H9 (cell line): ENCODE results near the gene CLN3. TPM values are rescaled to one million over a fixed set of nuclear protein-coding genes. Genes with fewer than 3 reads are reported as not detected.

Source experiments
- DNase-seq: peaks from one replicate; pipeline ENCODE4 v3.0.0-alpha.2; 2017
- H2AFZ ChIP-seq: one replicate; pipeline ENCODE4 v1.6.1; 2013; ENCODE audit warnings: mild to moderate bottlenecking, low read length, control low read depth, moderate library complexity
- H2AK5ac ChIP-seq: 2 replicates; pipeline ENCODE4 v1.6.1; 2013; ENCODE audit warnings: low read length, control low read depth, mixed read lengths; ENCODE audit not compliant: insufficient read length
- H2BK120ac ChIP-seq: one replicate; pipeline ENCODE4 v1.6.1; 2013; ENCODE audit warnings: low read depth, mild to moderate bottlenecking, low read length, control low read depth, inconsistent platforms; ENCODE audit not compliant: poor library complexity, severe bottlenecking
- H2BK12ac ChIP-seq: 2 replicates; pipeline ENCODE4 v1.6.1; 2013; ENCODE audit warnings: low read length, control low read depth, mixed read lengths, low read depth; ENCODE audit not compliant: insufficient read length
- H2BK15ac ChIP-seq: 2 replicates; pipeline ENCODE4 v1.6.1; 2013; ENCODE audit warnings: low read depth, low read length, control low read depth
- H2BK20ac ChIP-seq: one replicate; pipeline ENCODE4 v1.6.1; 2013; ENCODE audit warnings: low read depth, mild to moderate bottlenecking, low read length, control low read depth, inconsistent platforms; ENCODE audit not compliant: poor library complexity, severe bottlenecking
- H2BK5ac ChIP-seq: 2 replicates; pipeline ENCODE4 v1.6.1; 2013; ENCODE audit warnings: low read length, control low read depth, mixed read lengths; ENCODE audit not compliant: insufficient read length
- H3K14ac ChIP-seq: 2 replicates; pipeline ENCODE4 v1.6.1; 2013; ENCODE audit warnings: low read length, control low read depth; ENCODE audit not compliant: insufficient read depth
- H3K18ac ChIP-seq: 2 replicates; pipeline ENCODE4 v1.6.1; 2013; ENCODE audit warnings: low read depth, mild to moderate bottlenecking, mixed read lengths, low read length, control low read depth; ENCODE audit not compliant: insufficient read length
- H3K23ac ChIP-seq: 2 replicates; pipeline ENCODE4 v1.6.1; 2013; ENCODE audit warnings: low read length, control low read depth, mixed read lengths, low read depth; ENCODE audit not compliant: insufficient read length
- H3K23me2 ChIP-seq: 2 replicates; pipeline ENCODE4 v1.6.1; 2013; ENCODE audit warnings: low read depth, mild to moderate bottlenecking, mixed read lengths, low read length, control low read depth; ENCODE audit not compliant: insufficient read length, poor library complexity, severe bottlenecking
- H3K27ac ChIP-seq: 2 replicates; pipeline ENCODE4 v1.5.1; 2013; ENCODE audit warnings: low read length, control low read depth, mixed read lengths, low read depth; ENCODE audit not compliant: insufficient read length
- H3K27me3 ChIP-seq: 2 replicates; pipeline ENCODE4 v1.6.1; 2013; ENCODE audit warnings: low read length, control low read depth, inconsistent platforms; ENCODE audit not compliant: insufficient read depth
- H3K4ac ChIP-seq: 2 replicates; pipeline ENCODE4 v1.6.1; 2013; ENCODE audit warnings: low read depth, mild to moderate bottlenecking, control low read depth, inconsistent platforms, low read length, moderate library complexity
- H3K4me1 ChIP-seq: 2 replicates; pipeline ENCODE4 v1.6.1; 2013; ENCODE audit warnings: low read length, control low read depth, inconsistent platforms; ENCODE audit not compliant: insufficient read depth
- H3K4me2 ChIP-seq: 2 replicates; pipeline ENCODE4 v1.6.1; 2013; ENCODE audit warnings: low read length, control low read depth, mixed read lengths; ENCODE audit not compliant: insufficient read length, insufficient read depth
- H3K56ac ChIP-seq: 2 replicates; pipeline ENCODE4 v1.6.1; 2013; ENCODE audit warnings: low read depth, mild to moderate bottlenecking, mixed read lengths, low read length, control low read depth; ENCODE audit not compliant: insufficient read length
- H3K79me1 ChIP-seq: 2 replicates; pipeline ENCODE4 v1.6.1; 2013; ENCODE audit warnings: low read depth, mild to moderate bottlenecking, moderate library complexity, low read length, control low read depth, inconsistent platforms; ENCODE audit not compliant: insufficient read depth, poor library complexity, severe bottlenecking
- H3K79me2 ChIP-seq: 2 replicates; pipeline ENCODE4 v1.6.1; 2013; ENCODE audit warnings: low read length, control low read depth, inconsistent platforms; ENCODE audit not compliant: insufficient read depth
- H3K9ac ChIP-seq: 2 replicates; pipeline ENCODE4 v1.6.1; 2013; ENCODE audit warnings: low read length, control low read depth, mixed read lengths; ENCODE audit not compliant: insufficient read length; ENCODE audit errors: extremely low read depth
- H3K9me3 ChIP-seq: one replicate; pipeline ENCODE4 v1.6.1; 2013; ENCODE audit warnings: low read depth, low read length, inconsistent platforms; ENCODE audit not compliant: control insufficient read depth
- H3T11ph ChIP-seq: one replicate; pipeline ENCODE4 v1.6.1; 2013; ENCODE audit warnings: mild to moderate bottlenecking, low read length, control low read depth, inconsistent platforms
- H4K20me1 ChIP-seq: one replicate; pipeline ENCODE4 v1.6.1; 2013; ENCODE audit not compliant: control insufficient read depth, insufficient read length, insufficient read depth
- H4K5ac ChIP-seq: 2 replicates; pipeline ENCODE4 v1.6.1; 2013; ENCODE audit warnings: low read depth, mild to moderate bottlenecking, mixed read lengths, low read length, control low read depth; ENCODE audit not compliant: insufficient read length
- H4K8ac ChIP-seq: replicated peaks from 2 replicates; pipeline ENCODE4 v1.6.1; 2013; ENCODE audit warnings: low read length, control low read depth, mixed read lengths, low read depth; ENCODE audit not compliant: insufficient read length
- H4K91ac ChIP-seq: 2 replicates; pipeline ENCODE4 v1.6.1; 2013; ENCODE audit warnings: low read depth, mild to moderate bottlenecking, moderate library complexity, mixed read lengths, low read length, control low read depth; ENCODE audit not compliant: insufficient read length
- H3K27ac Mint-ChIP-seq, 3 experiments: 2 replicates in 2 of 3; 3 replicates in 1 of 3; pipeline ENCODE4 v1.8.0; 2020 to 2021; ENCODE audit warnings: mixed read lengths in 3 of 3, mild to moderate bottlenecking in 1 of 3, moderate library complexity in 1 of 3
- H3K27me3 Mint-ChIP-seq: 2 replicates; pipeline ENCODE4 v1.8.0; 2021; ENCODE audit warnings: low read depth, mild to moderate bottlenecking, moderate library complexity, mixed read lengths
- H3K36me3 Mint-ChIP-seq, 3 experiments: 2 replicates in 2 of 3; 3 replicates in 1 of 3; pipeline ENCODE4 v1.8.0; 2020 to 2021; ENCODE audit warnings: low read depth in 3 of 3, mixed read lengths in 3 of 3; ENCODE audit not compliant: insufficient read depth in 1 of 3
- H3K4me1 Mint-ChIP-seq, 2 experiments: 2 replicates each; pipeline ENCODE4 v1.8.0; 2020; ENCODE audit warnings: mixed read lengths in 2 of 2
- H3K4me3 Mint-ChIP-seq, 2 experiments: 2 replicates in 1 of 2; 3 replicates in 1 of 2; pipeline ENCODE4 v1.8.0; 2020 to 2021; ENCODE audit warnings: mild to moderate bottlenecking in 2 of 2, mixed read lengths in 2 of 2, moderate library complexity in 1 of 2
- H3K9me3 Mint-ChIP-seq, 2 experiments: 2 replicates in 1 of 2; 3 replicates in 1 of 2; pipeline ENCODE4 v1.8.0; 2020; ENCODE audit warnings: mild to moderate bottlenecking in 2 of 2, mixed read lengths in 2 of 2, moderate library complexity in 1 of 2
- WGBS: extraction: QIAGEN DNeasy Blood & Tissue Kit; methylation state at CpG from one replicate; pipeline ENCODE4 v1.1.7; 2013; ENCODE audit warnings: missing lambda C conversion rate, low lambda C conversion rate, mixed read lengths; ENCODE audit not compliant: insufficient read length; ENCODE audit errors: extremely low coverage; 5-methylcytosine and 5-hydroxymethylcytosine counted together
- total RNA-seq: library from RNA; stranded (reverse); gene quantifications from 2 replicates; pipeline ENCODE4 v1.2.1, GENCODE V29; 2021
- TF ChIP-seq, protein P1 (sequence below): fragments of 200-600 bp; sonication (generic); conservative IDR thresholded peaks from 3 replicates; pipeline ENCODE4 v1.8.0; 2021; ENCODE audit warnings: antibody characterized with exemption, mild to moderate bottlenecking

Gene CLN3
- total RNA-seq, 1 experiment from 2014 or later = 21.4 TPM

DNA sequence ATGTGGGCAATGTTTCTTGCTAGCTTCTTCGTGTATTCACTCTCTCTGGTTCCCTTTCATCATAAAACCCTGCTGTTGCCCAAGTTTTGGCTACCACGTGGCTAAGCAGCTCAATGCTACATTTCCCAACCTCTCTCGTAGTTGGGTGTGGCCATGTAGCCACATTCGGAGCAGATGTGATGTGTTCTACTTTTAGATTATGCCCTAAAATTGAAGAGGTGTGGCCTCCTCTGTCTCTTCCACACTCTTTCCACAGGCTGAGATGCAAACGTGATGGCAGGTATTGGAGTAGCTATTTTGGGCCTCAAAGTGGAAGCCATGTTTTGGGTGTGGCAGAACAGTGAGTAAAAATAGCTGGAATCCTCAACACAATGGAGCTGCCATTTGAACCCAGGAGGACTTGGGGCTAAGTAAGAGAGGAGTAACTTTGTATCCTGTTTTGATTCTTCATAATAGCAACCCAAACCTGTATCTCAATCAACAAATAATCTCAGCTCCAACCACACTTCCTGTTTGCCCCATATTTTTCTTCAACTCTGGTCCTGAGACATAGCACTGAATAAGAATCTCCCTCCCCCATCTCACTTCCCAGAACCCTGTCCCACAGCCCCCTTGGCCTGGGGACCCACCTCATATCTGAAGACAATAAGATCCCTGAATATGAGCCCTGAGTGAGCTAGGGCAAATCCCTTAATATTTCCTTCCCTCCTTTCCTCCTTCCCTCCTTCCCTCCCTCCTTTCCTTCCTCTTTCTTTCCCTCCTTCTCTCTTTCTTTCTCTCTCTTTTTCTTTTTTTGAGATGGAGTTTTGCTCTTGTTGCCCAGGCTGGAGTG lies 42.9 kb upstream of the CLN3 start:
- Histone ChIP-seq H4K20me1 (no peaks in the 10 kb centered on the region), H3K27ac (no peak overlapping the region), H4K5ac (no peak overlapping the region), H2BK20ac (no peak overlapping the region), H2BK5ac (no peak overlapping the region), H3K23me2 (no peaks in the 10 kb centered on the region), H3K56ac (no peak overlapping the region), H3K4ac (no peak overlapping the region), H3K79me1 (no peaks in the 10 kb centered on the region), H3K9ac (no peak overlapping the region), H3K14ac (no peak overlapping the region), H3K23ac (no peak overlapping the region), H2BK120ac (no peak overlapping the region), H3K79me2 (no peaks in the 10 kb centered on the region), H4K8ac (no peak overlapping the region), H2BK15ac (no peak overlapping the region), H3T11ph (no peak overlapping the region), H3K18ac (no peak overlapping the region), H2BK12ac (no peak overlapping the region), H3K9me3 (no peaks in the 10 kb centered on the region), H3K4me2 (no peak overlapping the region), H2AK5ac (no peak overlapping the region), H3K27me3 (no peaks in the 10 kb centered on the region), H2AFZ (no peak overlapping the region), H3K4me1 (no peaks in the 10 kb centered on the region), H4K91ac (no peak overlapping the region)
- Mint-ChIP-seq H3K27ac (no peak overlapping the region), H3K4me3 (no peak overlapping the region), H3K9me3 (no peaks in the 10 kb centered on the region; a peak in 1 of 5 replicates), H3K27me3 (peaks cover 4% of the 10 kb centered on the region), H3K36me3 (no peaks in the 10 kb centered on the region), H3K4me1 (peaks cover 6 to 15% of the 10 kb centered on the region in 2 experiments; a peak in 3 of 4 replicates)
- DNase-seq = no peak
- no CpG with 5 or more reads among the region's 5 CpGs for WGBS
- TF ChIP-seq, protein P1, sequence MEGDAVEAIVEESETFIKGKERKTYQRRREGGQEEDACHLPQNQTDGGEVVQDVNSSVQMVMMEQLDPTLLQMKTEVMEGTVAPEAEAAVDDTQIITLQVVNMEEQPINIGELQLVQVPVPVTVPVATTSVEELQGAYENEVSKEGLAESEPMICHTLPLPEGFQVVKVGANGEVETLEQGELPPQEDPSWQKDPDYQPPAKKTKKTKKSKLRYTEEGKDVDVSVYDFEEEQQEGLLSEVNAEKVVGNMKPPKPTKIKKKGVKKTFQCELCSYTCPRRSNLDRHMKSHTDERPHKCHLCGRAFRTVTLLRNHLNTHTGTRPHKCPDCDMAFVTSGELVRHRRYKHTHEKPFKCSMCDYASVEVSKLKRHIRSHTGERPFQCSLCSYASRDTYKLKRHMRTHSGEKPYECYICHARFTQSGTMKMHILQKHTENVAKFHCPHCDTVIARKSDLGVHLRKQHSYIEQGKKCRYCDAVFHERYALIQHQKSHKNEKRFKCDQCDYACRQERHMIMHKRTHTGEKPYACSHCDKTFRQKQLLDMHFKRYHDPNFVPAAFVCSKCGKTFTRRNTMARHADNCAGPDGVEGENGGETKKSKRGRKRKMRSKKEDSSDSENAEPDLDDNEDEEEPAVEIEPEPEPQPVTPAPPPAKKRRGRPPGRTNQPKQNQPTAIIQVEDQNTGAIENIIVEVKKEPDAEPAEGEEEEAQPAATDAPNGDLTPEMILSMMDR = no peak
